Measurements from ENCODE around the gene NELFCD. TPM values are rescaled to one million over a fixed set of nuclear protein-coding genes. Genes with fewer than 3 reads are reported as not detected.
"Not testable (repeated sequence)": the region's sequence is repeated elsewhere in the genome, so short reads cannot be mapped to it uniquely, and the experiment has no call there.

Gene NELFCD
- polyA plus RNA-seq, 6 donors from 2014 or later: 78.9 to 128 (median 86.2) TPM

DNA sequence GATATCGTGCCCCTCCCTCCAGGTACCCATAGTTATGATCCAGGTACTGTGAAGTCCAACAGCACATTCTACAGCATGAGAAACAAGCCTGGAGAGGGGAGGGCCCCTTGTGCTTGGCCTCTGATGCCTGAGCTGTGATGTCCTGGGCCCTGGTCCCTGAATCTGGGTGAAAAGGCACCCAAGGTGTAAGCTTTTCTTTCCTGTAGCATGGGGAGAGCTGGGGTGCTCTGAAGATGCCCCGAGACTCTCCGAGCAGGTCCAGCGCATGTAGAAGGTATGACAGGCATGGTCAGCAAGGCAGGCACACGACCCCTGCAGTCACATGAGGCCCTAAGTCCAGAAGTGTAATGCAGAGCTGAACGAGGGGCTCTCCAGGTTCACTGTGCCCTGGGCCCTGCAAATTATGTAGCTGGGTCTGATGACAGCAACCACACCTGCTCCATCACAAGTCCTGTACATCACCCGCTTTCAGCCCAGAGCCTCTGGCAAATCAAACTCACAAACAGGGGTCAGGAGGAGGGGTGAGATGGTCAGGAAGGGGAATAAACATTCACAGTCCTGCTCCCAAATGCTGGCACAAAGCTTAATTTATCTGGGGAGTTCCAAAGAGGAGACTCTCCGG is 27.8 kb downstream of the NELFCD start:
- Mint-ChIP-seq H3K9me3 (no peaks in the 10 kb centered on the region), H3K27me3 (no peaks in the 10 kb centered on the region), H3K27ac (peak overlapping the region; percentile 92 to 99 (median 98)), H3K4me3 (peak overlapping the region in 5 of 8 donors; percentile 5 to 100 (median 95)), H3K36me3 (peaks cover 0 to 11% of the 10 kb centered on the region in 2 donors), H3K4me1 (peaks cover 48 to 69% (median 64%) of the 10 kb centered on the region in 3 donors)
- ATAC-seq (ENCODE audit: low read depth in 2 of 2) (no peak), DNase-seq (no peak)

DNA sequence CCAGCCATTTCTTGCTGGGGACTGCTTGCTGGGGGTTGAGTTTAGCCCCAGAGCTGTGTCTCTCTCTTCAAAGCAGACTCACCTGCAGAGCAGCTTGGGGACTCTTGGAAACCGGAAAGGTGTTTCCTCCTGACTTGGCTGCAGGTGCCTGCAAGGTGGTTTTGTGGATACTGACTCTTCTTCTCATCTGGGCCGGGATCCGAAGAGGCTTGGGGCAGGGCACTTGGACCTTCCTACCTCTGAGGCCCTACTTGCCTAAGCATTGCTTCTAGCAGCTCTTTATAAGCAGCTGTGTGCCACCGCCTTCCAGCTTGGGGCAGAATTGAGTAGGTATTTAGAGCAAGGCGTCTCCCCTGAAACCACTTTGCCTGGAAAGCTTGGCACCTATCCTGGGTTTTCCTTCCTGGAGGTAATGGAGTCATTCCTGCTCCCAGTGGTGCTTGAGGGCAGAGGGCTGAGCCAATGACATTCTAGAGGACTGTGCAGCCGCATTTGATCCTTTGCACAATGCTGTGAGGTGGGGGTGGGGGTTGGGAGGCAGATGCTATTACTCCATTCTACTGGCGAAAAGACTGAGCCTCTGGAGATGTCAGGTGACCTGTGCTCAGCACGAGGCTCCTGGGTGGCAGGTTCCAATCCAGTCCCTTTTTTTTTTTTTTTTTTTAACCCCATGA is 29.4 kb downstream of the NELFCD start:
- Mint-ChIP-seq H3K36me3 (peaks cover 0 to 5% of the 10 kb centered on the region in 2 donors), H3K9me3 (no peaks in the 10 kb centered on the region), H3K27me3 (no peaks in the 10 kb centered on the region), H3K27ac (peak overlapping the region in 1 of 6 donors; percentile 24), H3K4me3 (peak overlapping the region in 1 of 8 donors; percentile 66), H3K4me1 (peaks cover 38 to 59% (median 57%) of the 10 kb centered on the region in 3 donors)
- ATAC-seq (ENCODE audit: low read depth in 2 of 2) (no peak), DNase-seq (no peak)

DNA sequence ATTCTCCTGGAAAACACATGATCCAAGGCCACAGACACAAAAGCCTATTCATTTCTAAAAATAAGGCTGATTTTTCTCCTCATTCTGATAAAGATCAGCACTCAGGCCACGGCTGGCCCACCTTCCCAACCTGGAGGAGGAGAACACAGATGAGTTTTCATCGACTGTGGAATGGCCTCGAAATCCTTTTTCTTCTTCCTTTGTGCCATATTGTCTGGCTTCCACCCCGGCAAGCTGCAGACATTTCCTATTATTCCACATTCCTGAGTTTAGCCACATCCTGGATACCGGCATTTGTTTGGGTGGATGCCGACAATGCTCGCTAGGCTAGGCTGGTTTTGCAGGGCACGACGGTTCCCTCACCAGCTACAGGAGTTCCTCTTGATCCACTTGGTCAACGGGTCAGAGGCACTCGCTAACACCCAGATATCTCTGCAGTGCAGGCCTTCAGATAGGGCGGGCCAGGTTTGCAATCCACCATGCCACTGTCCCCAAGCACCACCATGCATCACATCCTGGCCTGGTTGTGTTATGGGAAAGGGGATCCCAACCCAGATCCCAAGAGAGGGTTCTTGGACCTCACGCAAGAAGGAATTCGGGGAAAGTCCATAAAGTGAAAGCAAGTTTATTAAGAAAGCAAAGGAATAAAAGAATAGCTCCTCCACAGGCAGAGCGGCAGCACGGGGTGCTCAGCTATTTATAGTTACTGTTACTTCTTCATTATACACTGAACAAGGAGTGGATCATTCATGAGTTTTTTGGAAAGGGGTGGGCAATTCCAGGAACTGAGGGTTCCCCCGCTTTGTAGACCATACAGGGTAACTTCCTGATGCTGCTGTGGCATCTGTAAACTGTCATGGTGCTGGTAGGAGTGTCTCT is 30.2 kb downstream of the NELFCD start:
- no peak for DNase-seq
- H3K27me3 Mint-ChIP-seq: no peaks in the 10 kb centered on the region
- no peak for ATAC-seq (ENCODE audit: low read depth in 2 of 2)
- peak overlapping the region in 2 of 6 donors; percentile 20 to 27 for H3K27ac Mint-ChIP-seq
- no peaks in the 10 kb centered on the region for H3K9me3 Mint-ChIP-seq
- H3K36me3 Mint-ChIP-seq: peaks cover 0 to 5% of the 10 kb centered on the region in 2 donors
- peaks cover 40 to 60% (median 57%) of the 10 kb centered on the region in 3 donors for H3K4me1 Mint-ChIP-seq
- H3K4me3 Mint-ChIP-seq: peak overlapping the region in 1 of 8 donors; percentile 32

DNA sequence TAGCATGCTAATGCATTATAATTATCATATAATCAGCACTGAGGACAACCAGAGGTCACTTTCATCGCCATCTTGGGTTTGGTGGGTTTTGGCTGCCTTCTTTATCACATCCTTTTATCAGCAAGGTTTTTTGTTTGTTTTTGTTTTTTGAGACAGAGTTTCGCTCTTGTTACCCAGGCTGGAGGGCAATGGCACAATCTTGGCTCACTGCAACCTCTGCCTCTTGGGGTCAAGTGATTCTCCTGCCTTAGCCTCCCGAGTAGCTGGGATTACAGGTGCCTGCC is 30.8 kb downstream of the NELFCD start:
- H3K4me3 Mint-ChIP-seq, H3K27me3 Mint-ChIP-seq: not testable (repeated sequence)

DNA sequence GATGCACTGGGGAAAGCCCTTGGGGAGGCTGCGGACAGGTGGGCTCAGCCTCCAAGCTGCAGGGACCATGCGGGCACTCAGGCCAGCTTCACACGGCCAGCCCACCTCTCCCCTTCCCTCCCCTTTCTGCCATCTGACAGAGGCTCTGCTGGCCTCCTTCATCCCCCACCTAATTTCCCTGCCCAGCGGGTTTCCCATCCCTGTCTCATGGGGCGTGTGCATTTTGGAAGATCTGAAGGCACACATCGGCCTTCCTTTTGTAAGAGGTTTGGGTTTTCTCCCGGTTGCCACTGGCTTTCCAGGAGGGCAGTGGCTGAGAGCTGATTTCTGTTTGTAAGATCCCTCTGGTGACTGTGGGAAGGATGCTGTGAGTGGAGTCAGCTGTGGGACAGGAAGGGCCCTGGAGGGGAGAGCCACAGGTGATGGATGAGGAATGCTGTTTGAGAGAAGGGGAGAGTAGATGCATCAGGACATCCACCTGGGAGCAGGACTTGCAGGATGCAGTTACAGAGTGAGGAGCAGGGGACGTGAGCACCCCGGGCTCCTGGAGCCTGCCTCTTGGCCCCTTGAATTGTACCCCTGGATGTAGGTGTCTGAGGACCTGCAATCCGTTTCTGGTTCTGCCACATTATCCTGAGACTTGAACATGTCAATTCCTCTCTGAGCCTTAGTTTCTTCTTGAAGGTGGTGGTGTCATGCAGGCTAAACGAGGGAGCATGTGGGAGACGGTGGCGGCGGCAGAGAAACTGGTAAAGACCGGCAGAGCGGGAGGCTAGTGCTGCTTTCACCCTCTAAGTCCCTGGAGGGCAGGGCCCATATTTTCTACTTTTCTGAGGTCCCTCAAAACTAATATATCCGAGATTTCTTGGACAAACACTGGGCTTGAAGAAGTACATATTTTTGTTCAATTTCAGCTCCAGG is 32.2 kb downstream of the NELFCD start:
- DNase-seq (no peak), ATAC-seq (ENCODE audit: low read depth in 2 of 2) (no peak)
- H3K4me3 Mint-ChIP-seq: peak overlapping the region in 1 of 8 donors; percentile 22
- no peaks in the 10 kb centered on the region for H3K27me3 Mint-ChIP-seq
- peak overlapping the region in 4 of 6 donors; percentile 16 to 92 (median 26) for H3K27ac Mint-ChIP-seq
- peaks cover 0 to 5% of the 10 kb centered on the region in 2 donors for H3K36me3 Mint-ChIP-seq
- H3K4me1 Mint-ChIP-seq: peaks cover 56 to 69% (median 66%) of the 10 kb centered on the region in 3 donors
- H3K9me3 Mint-ChIP-seq: no peaks in the 10 kb centered on the region

More for the DNA sequence above, 30.8 kb downstream of the NELFCD start:
- peak overlapping the region in 1 of 6 donors; percentile 86 for H3K27ac Mint-ChIP-seq
- not testable (repeated sequence) for H3K9me3 Mint-ChIP-seq; DNase-seq; ATAC-seq (ENCODE audit: low read depth in 2 of 2); H3K36me3 Mint-ChIP-seq
- peaks cover 46 to 66% (median 62%) of the 10 kb centered on the region in 3 donors for H3K4me1 Mint-ChIP-seq

DNA sequence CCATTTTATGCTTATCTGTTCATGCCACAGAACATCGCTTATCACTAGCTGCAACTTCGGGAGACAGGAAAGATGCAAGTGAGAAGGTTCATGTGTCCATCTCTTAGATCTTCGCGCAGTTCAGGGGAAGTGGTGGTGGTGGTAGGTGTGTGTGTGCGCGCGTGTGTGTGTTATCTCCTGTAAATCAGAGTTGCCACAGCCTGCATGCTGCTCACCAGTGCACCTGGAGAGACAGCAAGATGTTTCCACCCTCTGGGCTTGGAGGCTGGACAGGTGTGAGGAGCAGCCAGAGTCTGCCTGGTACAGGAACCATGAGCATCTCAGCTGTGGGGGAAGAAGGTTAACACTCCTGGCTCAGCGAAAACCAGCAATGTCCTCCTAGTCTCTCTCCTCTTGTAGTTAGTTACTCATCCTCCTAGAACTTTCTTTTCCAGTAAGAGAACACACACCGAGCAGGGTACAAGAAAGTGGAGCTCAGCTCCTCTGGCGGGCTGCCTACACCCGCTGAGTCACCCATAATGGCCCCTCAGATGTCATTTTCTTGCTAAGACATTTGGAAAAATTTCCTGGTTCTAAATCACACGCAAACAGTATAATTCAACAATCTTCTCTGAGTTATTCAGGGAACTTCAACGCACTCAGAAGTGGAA is 33.0 kb downstream of the NELFCD start:
- ATAC-seq (ENCODE audit: low read depth in 2 of 2): no peak
- DNase-seq: no peak

DNA sequence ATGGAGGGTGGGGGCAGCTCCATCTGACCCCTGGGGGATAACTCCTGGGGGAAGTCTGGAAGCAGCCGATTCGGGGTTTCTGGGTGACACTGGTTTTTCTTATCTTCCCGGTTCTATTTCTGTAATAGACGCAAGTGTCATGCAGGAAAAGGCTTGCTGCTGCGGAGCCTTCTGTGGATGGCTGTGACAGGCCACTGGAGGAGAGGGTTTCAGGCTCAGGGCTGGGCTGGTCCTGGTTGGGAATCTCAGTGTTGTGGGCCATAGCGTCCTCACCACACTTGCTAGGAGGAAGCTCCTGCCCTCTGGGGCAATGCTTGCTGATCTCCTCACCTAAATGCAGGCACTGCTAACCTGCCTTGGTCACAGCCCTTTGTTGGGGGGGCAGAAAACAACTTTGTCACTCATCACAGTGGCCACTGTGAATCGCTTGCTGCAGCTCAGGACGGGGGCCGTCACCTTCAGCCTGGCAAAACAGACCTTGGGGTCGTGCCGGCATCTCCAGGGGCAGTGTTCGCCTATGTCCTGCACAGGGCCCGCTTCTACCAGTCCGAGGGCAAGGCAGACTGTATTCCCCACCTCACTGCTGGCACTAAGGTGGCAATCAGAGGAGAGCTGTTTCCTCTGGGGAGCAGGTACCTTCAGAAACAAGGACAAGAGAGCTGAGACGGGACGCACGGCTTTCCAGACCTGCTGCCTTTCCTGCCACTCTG is 33.8 kb downstream of the NELFCD start:
- Mint-ChIP-seq H3K4me1 (peaks cover 49 to 57% (median 54%) of the 10 kb centered on the region in 3 donors), H3K36me3 (peaks cover 0 to 5% of the 10 kb centered on the region in 2 donors), H3K27me3 (no peaks in the 10 kb centered on the region), H3K4me3 (peak overlapping the region in 1 of 8 donors; percentile 41), H3K27ac (peak overlapping the region in 4 of 6 donors; percentile 16 to 76 (median 70)), H3K9me3 (no peaks in the 10 kb centered on the region)
- no peak for DNase-seq
- no peak for ATAC-seq (ENCODE audit: low read depth in 2 of 2)

More for the DNA sequence above, 33.0 kb downstream of the NELFCD start:
- H3K4me1 Mint-ChIP-seq: peaks cover 52 to 62% (median 62%) of the 10 kb centered on the region in 3 donors
- no peaks in the 10 kb centered on the region for H3K9me3 Mint-ChIP-seq
- H3K27me3 Mint-ChIP-seq: no peaks in the 10 kb centered on the region
- H3K4me3 Mint-ChIP-seq: peak overlapping the region in 5 of 8 donors; percentile 3 to 62 (median 37)
- H3K36me3 Mint-ChIP-seq: peaks cover 0 to 5% of the 10 kb centered on the region in 2 donors
- H3K27ac Mint-ChIP-seq: peak overlapping the region in 4 of 6 donors; percentile 16 to 76 (median 62)

DNA sequence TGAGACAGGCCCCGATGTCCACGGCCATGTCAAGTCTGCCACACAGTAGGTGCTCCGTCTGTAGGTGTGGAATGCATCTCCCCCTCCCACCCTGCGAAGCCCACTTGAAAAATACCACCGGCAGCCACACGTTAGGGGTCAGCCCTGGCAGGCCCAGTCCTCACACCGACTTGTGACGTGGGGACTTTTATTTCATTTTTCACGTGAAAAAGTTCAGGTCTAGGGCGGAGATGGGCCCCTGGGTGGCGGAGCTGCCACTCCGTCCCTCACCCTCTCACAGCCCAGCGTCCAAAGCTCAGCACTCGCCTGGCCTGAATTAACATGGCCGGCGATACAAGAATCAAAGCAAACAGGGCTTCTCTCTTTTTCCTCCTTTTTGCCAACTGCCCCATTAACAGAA is 34.4 kb downstream of the NELFCD start:
- Mint-ChIP-seq H3K4me1 (peaks cover 48 to 52% (median 49%) of the 10 kb centered on the region in 3 donors), H3K4me3 (peak overlapping the region in 1 of 8 donors; percentile 74), H3K27me3 (no peaks in the 10 kb centered on the region), H3K9me3 (no peaks in the 10 kb centered on the region), H3K36me3 (peaks cover 0 to 5% of the 10 kb centered on the region in 2 donors), H3K27ac (no peak overlapping the region)
- ATAC-seq (ENCODE audit: low read depth in 2 of 2) (no peak), DNase-seq (no peak)

DNA sequence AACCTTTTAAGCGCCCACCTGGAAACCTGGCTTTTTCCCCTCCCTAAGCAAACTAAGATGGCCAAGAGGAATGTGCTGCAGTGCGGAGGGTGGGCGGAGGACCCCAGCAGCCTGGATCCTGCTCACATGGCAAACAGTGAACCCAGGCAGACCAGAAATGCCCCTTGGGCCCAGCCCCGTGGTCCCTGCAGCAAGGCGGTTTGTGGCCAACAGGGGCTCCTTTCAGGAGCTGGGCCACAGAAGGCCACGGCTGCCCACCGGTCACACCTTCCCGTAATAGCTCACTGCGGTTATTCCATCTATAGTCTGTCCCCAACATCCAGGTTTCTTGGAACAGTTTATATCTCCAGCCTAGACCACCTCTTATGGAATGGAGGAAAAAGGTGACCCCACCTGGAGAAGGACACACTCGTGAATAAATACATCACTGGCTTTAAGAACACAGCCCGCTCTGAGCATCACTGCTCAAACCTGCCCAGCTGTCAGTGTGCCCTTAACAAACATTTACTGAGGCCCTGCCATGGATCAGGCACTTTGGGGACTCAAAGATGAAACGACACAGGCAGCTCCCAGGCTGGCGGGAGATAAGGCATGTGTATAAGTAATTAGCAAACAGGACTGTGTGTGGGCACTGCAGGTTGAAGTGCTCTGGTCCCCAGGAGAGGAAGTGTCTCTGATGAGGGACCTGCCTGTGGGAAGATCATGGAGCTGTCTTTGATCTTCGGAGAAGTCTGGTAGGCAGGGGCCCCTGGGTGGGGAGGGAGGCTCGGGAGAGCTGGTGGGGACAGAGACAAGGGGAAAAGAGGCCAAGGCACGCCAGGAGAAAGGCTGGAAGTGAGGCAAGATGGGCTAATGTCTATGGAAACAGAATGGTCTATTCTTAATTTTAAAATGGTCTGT is 35.0 kb downstream of the NELFCD start:
- H3K4me3 Mint-ChIP-seq: peak overlapping the region; percentile 60 to 87 (median 76)
- H3K36me3 Mint-ChIP-seq: peaks cover 0 to 5% of the 10 kb centered on the region in 2 donors
- ATAC-seq (ENCODE audit: low read depth in 2 of 2) (peak; percentile 48 to 50), DNase-seq (no peak)
- no peaks in the 10 kb centered on the region for H3K9me3 Mint-ChIP-seq
- H3K27ac Mint-ChIP-seq: peak overlapping the region; percentile 10 to 95 (median 86)
- H3K27me3 Mint-ChIP-seq: no peaks in the 10 kb centered on the region
- peaks cover 43 to 51% (median 48%) of the 10 kb centered on the region in 3 donors for H3K4me1 Mint-ChIP-seq

DNA sequence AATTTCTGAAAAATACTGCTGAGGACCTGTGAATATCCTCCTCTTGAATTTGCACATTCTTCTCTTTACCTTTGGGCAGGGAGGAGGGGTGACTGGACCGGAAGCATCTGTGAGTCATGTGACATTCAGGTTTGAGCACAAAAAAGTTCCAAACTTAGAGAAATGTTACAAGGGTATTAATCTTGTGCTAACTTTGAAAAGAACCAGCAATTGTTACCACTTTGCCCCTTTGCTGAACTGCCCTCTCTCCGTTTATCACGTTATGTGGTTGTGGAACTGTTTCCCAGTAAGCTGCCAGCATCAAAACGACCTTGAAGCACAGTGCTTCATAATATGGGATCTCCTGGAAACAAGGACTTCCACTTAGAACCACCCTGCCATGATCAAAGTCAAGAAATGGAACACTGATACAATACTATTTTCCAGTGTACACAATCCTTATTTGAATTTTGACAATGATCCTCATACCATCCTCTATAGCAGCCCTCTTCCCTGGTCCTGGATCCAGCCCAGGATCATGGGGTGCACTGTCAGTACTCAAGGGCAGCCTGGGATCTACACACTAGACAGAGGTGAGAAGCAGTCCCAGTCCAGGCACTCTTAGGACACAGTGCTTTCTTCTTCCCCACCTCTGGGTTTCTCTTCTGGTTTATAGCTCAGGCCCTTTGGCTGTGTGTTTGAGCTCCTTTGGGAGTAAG is 35.9 kb downstream of the NELFCD start:
- Mint-ChIP-seq H3K27ac (peak overlapping the region; percentile 51 to 90 (median 82)), H3K4me1 (peaks cover 37 to 45% (median 43%) of the 10 kb centered on the region in 3 donors), H3K27me3 (no peaks in the 10 kb centered on the region), H3K36me3 (peaks cover 0 to 5% of the 10 kb centered on the region in 2 donors), H3K9me3 (no peaks in the 10 kb centered on the region), H3K4me3 (peak overlapping the region; percentile 60 to 87 (median 76))
- ATAC-seq (ENCODE audit: low read depth in 2 of 2) (peak; percentile 90 to 93), DNase-seq (peak; percentile 47)
